ENCODE data around the gene ALG3. TPM values are rescaled to one million over a fixed set of nuclear protein-coding genes. Genes with fewer than 3 reads are reported as not detected.

Gene ALG3
- total RNA-seq, 1 experiment from 2014 or later, result 95.1 TPM

- ChIA-PET CTCF (interaction anchor here (0.6 kb wide), 1 partner anchor 370 kb away, joined by 16 read pairs; no protein-coding TSS in a partner anchor), POLR2A (ENCODE audit: unreplicated experiment) (interaction anchor here (0.7 kb wide), 2 partner anchors 30 to 69 kb away, joined by 4 to 6 read pairs; no protein-coding TSS in a partner anchor)
- Histone ChIP-seq H3K79me2 (ENCODE audit: low read depth) (no peaks in the 10 kb centered on the region), H3K9me2 (ENCODE audit: insufficient read depth) (no peaks in the 10 kb centered on the region), H3K4me2 (peak overlapping the region; percentile 27), H3F3A (ENCODE audit: insufficient read depth, low read depth) (peaks cover 21% of the 10 kb centered on the region; the same call in 1 of the 2 replicates), H3K27me3 (ENCODE audit: insufficient read depth, low read depth) (peaks cover 36% of the 10 kb centered on the region), H3K4me1 (replicated peaks; ENCODE audit: insufficient read depth) (peaks cover 17% of the 10 kb centered on the region), H2AFZ (no peak overlapping the region), H3K36me3 (ENCODE audit: low read depth) (no peaks in the 10 kb centered on the region), H4K20me1 (ENCODE audit: insufficient read depth) (no peaks in the 10 kb centered on the region), H3K4me3 (no peak overlapping the region), H3K9me3 (ENCODE audit: insufficient read depth, low read depth) (no peaks in the 10 kb centered on the region), H3K27ac (no peak overlapping the region)
- intact Hi-C loops (cut with micrococcal nuclease; ENCODE audit: unreplicated experiment), result no loop called here
- DNase-seq, result peak; percentile 92 to 95
- TF ChIP-seq CTCF (conservative IDR thresholded peaks at IDR 0.05) (peak; percentile 60), EZH2 (IDR thresholded peaks at IDR 0.05; ENCODE audit: low read depth) (no peak)
- no TSS peak for BruUV-seq (replicated peaks)
These were observed 14.5 kb downstream of the ALG3 start for GRCh38 chr3:184234224-184234623.

GRCh38 chr3:184233127-184233843 lies 15.5 kb downstream of the ALG3 start:
- no TSS peak for BruUV-seq (replicated peaks)
- POLR2A ChIA-PET (ENCODE audit: unreplicated experiment), result interaction anchor here (0.7 kb wide), 1 partner anchor 29 kb away, joined by 4 read pairs; no protein-coding TSS in a partner anchor
- intact Hi-C loops (cut with micrococcal nuclease; ENCODE audit: unreplicated experiment), result no loop called here
- CTCF ChIA-PET, result interaction anchor here (0.6 kb wide), 1 partner anchor 369 kb away, joined by 16 read pairs; no protein-coding TSS in a partner anchor
- Histone ChIP-seq H3K27me3 (ENCODE audit: insufficient read depth, low read depth) (peaks cover 45% of the 10 kb centered on the region), H3K79me2 (ENCODE audit: low read depth) (no peaks in the 10 kb centered on the region), H3K9me2 (ENCODE audit: insufficient read depth) (no peaks in the 10 kb centered on the region), H3K27ac (no peak overlapping the region), H4K20me1 (ENCODE audit: insufficient read depth) (no peaks in the 10 kb centered on the region), H2AFZ (no peak overlapping the region), H3K4me3 (no peak overlapping the region), H3K4me2 (no peak overlapping the region), H3F3A (ENCODE audit: insufficient read depth, low read depth) (peaks cover 24% of the 10 kb centered on the region; the same call in 1 of the 2 replicates), H3K36me3 (ENCODE audit: low read depth) (no peaks in the 10 kb centered on the region), H3K4me1 (replicated peaks; ENCODE audit: insufficient read depth) (peaks cover 17% of the 10 kb centered on the region), H3K9me3 (ENCODE audit: insufficient read depth, low read depth) (no peaks in the 10 kb centered on the region)
- no peak for TF ChIP-seq CTCF (conservative IDR thresholded peaks at IDR 0.05)
- no peak for TF ChIP-seq EZH2 (IDR thresholded peaks at IDR 0.05; ENCODE audit: low read depth)
- no peak for DNase-seq

- DNase-seq, result no peak
- H3K27me3 ChIP-seq (ENCODE audit: insufficient read depth, low read depth), result peaks cover 51% of the 10 kb centered on the region
- POLR2A ChIA-PET (ENCODE audit: unreplicated experiment), result no interaction called here
- peaks cover 23% of the 10 kb centered on the region; the same call in 1 of the 2 replicates for H3F3A ChIP-seq (ENCODE audit: insufficient read depth, low read depth)
- CTCF ChIA-PET, result no interaction called here
- H3K79me2 ChIP-seq (ENCODE audit: low read depth), result no peaks in the 10 kb centered on the region
- no peak overlapping the region for H2AFZ ChIP-seq
- H3K9me3 ChIP-seq (ENCODE audit: insufficient read depth, low read depth), result no peaks in the 10 kb centered on the region
- no TSS peak for BruUV-seq (replicated peaks)
- no peaks in the 10 kb centered on the region for H3K36me3 ChIP-seq (ENCODE audit: low read depth)
- intact Hi-C loops (cut with micrococcal nuclease; ENCODE audit: unreplicated experiment), result no loop called here
- H3K4me2 ChIP-seq, result no peak overlapping the region
- H3K4me1 ChIP-seq (replicated peaks; ENCODE audit: insufficient read depth), result peaks cover 17% of the 10 kb centered on the region
- no peaks in the 10 kb centered on the region for H3K9me2 ChIP-seq (ENCODE audit: insufficient read depth)
- TF ChIP-seq CTCF (conservative IDR thresholded peaks at IDR 0.05), result no peak
- TF ChIP-seq EZH2 (IDR thresholded peaks at IDR 0.05; ENCODE audit: low read depth), result no peak
- H4K20me1 ChIP-seq (ENCODE audit: insufficient read depth), result no peaks in the 10 kb centered on the region
- no peak overlapping the region for H3K4me3 ChIP-seq
- no peak overlapping the region for H3K27ac ChIP-seq
These were observed 17.1 kb downstream of the ALG3 start for GRCh38 chr3:184231671-184232070.
